22Rv1 (cell line): Measurements from ENCODE around the gene COL28A1.

ENCODE experiments used
- CTCF ChIP-seq: fragments of 450-650 bp; IDR thresholded peaks from 2 replicates; pipeline ENCODE4 v1.5.1; 2017; ENCODE audit warnings: mild to moderate bottlenecking
- ZFX ChIP-seq: fragments of 450-650 bp; IDR thresholded peaks from 2 replicates; pipeline ENCODE4 v1.6.1; 2017; ENCODE audit warnings: antibody characterized with exemption, borderline replicate concordance

GRCh38 chr7:7510794-7511193 lies 24.9 kb downstream of the COL28A1 start:
- no peak for TF ChIP-seq CTCF
- TF ChIP-seq ZFX: no peak
